WI38 (cell line): ENCODE results near the gene RFESD.

Experiments
- H3K4me3 ChIP-seq: 2 replicates; pipeline ENCODE4 v1.5.1; 2011; ENCODE audit warnings: low read depth, mild to moderate bottlenecking, control low read depth, low read length
- TF ChIP-seq, protein P1 (sequence below): IDR thresholded peaks from 2 replicates; pipeline ENCODE4 v1.5.1; 2012; ENCODE audit warnings: low read depth, mild to moderate bottlenecking, control low read depth, low read length

RFESD gene

DNA sequence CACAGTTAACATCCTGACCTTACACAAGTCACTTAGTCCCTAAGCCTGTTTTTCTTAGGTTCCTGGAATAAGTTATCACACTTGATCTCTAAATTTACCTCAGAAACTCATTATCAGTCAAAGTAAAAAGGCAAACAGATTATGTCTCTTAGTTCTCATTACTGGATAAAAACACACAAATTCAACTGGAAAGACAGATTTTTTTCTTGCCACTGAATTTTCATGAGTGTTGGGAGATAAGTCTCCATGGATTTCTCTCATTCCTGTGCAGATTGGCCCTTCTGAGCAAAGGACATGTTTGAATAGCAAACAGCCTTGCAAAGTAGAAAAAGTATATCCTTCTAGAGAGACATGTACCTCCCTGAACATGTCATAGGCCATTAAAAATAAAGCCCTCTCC lies 26.1 kb downstream of the RFESD start:
- TF ChIP-seq, protein P1, sequence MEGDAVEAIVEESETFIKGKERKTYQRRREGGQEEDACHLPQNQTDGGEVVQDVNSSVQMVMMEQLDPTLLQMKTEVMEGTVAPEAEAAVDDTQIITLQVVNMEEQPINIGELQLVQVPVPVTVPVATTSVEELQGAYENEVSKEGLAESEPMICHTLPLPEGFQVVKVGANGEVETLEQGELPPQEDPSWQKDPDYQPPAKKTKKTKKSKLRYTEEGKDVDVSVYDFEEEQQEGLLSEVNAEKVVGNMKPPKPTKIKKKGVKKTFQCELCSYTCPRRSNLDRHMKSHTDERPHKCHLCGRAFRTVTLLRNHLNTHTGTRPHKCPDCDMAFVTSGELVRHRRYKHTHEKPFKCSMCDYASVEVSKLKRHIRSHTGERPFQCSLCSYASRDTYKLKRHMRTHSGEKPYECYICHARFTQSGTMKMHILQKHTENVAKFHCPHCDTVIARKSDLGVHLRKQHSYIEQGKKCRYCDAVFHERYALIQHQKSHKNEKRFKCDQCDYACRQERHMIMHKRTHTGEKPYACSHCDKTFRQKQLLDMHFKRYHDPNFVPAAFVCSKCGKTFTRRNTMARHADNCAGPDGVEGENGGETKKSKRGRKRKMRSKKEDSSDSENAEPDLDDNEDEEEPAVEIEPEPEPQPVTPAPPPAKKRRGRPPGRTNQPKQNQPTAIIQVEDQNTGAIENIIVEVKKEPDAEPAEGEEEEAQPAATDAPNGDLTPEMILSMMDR, result no peak
- no peak overlapping the region for H3K4me3 ChIP-seq

DNA sequence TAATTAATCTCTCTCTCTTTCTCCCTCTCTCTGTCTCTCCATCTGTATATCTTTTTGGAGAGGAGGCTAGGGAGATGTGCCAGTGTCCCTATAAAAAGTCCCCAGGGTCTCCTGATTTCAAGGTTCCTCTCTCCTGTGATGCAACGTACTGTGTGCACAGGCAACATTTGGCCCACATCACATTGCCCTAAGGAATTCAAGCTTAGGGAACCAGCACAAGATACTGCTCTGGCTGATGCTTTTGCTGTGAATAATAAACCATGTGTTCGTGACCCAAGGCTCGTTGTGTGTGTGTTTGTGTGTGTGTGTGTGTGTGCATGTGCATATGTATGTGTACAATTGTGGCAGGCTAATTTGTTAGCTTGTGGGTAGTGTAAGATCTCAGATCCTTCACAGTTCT lies 26.5 kb downstream of the RFESD start:
- TF ChIP-seq, protein P1, result no peak

DNA sequence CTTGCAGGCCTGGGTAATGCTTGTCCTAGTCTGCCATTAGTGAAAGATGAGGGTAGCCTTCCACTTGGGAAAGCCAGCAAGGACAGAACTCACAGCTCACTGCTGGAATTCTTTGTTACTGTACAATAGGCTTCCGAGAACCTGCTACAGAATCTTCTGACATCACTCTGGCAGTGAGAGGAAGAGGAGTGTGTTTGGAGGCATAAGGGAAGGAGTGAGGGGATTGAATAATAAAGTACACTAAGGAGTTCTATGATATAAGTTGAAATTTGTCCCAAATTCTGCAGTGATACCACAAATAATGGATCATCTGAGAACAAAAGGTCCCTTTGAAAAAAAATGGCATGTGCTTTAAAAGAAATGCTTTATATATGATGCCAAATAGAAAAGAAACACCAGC lies 36.3 kb downstream of the RFESD start, which contains the start of gene SPATA9:
TSS of gene SPATA9 (minus strand) at position 101 of the 400 bp plus-strand sequence. CDS start 137 bp downstream, outside the sequence.
- H3K4me3 ChIP-seq, result no peak within 1 kb of the TSS
- TF ChIP-seq, protein P1, result no peak

More for the DNA sequence above, 26.5 kb downstream of the RFESD start:
- no peak overlapping the region for H3K4me3 ChIP-seq

DNA sequence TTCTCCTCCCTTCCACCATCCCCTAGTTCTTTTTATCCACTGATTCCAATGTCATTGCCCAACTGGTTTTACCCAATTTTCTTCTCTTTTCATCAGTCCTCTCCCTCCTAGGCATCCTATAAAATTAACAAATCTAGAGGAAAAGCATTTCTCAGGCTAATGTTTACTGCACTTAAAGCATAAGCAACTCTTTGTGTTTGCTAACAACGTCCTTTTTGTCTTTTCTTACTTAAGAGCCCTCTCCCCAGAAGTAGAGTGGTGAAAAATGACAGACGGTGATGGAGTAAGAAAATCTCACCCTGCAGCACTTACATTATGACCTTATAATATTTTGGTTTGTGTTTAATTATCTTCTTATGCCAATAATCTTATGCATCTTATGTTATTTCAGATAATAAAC lies 37.8 kb downstream of the RFESD start:
- TF ChIP-seq, protein P1, result no peak
- H3K4me3 ChIP-seq, result no peak overlapping the region

DNA sequence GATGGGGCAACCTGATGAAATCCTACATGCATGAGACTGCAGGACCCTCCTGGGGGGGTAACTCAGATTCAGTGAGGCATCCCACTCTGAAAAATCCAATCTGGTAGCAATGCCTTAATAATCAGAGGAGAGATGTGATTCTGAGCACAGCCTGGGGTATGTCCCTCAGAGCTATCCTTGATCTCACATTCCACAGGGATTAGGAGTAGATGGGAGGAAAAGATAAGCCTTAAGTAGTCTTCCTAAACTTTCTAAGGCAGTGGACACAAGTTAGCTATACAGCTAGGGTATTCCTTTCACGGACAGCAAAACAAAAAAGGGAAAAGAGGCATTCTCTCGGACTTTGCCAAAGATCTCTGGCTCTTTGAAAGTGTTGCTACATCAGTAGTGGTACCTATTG lies 40.1 kb downstream of the RFESD start:
- TF ChIP-seq, protein P1, result no peak

DNA sequence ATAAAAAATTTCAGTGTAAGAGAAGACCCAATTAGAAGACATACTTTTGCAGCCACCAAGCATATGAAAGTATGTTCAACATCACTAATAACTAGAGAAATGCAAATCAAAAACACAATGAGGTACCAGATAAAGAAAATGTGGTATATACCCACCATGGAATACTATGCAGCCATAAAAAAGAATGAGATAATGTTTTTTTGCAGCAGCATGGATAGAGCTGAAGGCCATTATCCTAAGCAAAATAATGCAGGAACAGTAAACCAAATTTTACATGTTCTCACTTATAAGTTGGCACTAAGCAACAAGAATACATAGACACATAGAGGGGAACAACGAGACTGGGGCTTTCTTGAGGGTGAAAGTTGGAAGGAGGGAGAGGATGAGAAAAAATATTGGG lies 43.1 kb downstream of the RFESD start:
- TF ChIP-seq, protein P1, result no peak
- no peak overlapping the region for H3K4me3 ChIP-seq

More for the DNA sequence above, 40.1 kb downstream of the RFESD start:
- H3K4me3 ChIP-seq, result no peak overlapping the region

DNA sequence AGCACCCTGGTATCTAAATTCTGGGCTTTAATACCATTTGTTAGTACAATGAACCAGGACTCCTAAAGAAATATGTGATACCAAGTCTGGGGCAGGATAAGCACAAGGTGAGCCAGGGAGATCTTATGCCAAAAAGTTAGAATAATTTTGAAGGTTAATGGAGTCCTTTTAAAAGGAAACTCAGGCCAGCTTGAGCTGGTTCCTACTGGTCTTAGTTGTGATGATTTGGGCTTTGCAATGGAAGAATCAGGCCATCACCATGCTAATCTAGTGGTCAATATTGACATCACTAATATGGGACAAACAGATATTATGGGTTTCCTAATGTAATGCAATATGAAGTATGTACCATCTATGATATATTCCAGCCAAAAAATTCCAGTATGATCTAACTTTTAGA lies 43.8 kb downstream of the RFESD start:
- TF ChIP-seq, protein P1, result no peak
- no peak overlapping the region for H3K4me3 ChIP-seq
